HG02642 (cell line): ENCODE results near the gene STAP2.
"Not testable (repeated sequence)": the region's sequence is repeated elsewhere in the genome, so short reads cannot be mapped to it uniquely, and the experiment has no call there.

Experiments used
- ATAC-seq: cut with Tn5 transposase; IDR thresholded peaks from one replicate; pipeline ENCODE4 v1.9.1; 2021; ENCODE audit warnings: mild to moderate bottlenecking; ENCODE audit not compliant: unreplicated experiment, poor library complexity

STAP2 gene

GRCh38 chr19:4278419-4279266 lies 60.0 kb downstream of the STAP2 start, which contains the start of gene SHD:
Gene SHD (plus strand): TSS chr19:4279266. CDS start chr19:4280064, 798 bp downstream.
- ATAC-seq = no peak

GRCh38 chr19:4278010-4278409 lies 60.6 kb downstream of the STAP2 start:
- ATAC-seq = no peak

- ATAC-seq = no peak
Observed at GRCh38 chr19:4277191-4277696, 61.4 kb downstream of the STAP2 start.

GRCh38 chr19:4274321-4274686 lies 64.3 kb downstream of the STAP2 start:
- not testable (repeated sequence) for ATAC-seq
